HT1080 (cell line): ENCODE measurements around the gene LTC4S. TPM values are rescaled to one million over a fixed set of nuclear protein-coding genes. Genes with fewer than 3 reads are reported as not detected.

Source experiments
- DNase-seq: peaks from one replicate; pipeline ENCODE4 v3.0.0-alpha.2; 2015; ENCODE audit warnings: low read depth
- total RNA-seq: library from RNA; depleted of rRNA; stranded (reverse); fragments of >200 nt; shearing (Covaris generic); gene quantifications from 2 replicates; pipeline ENCODE4 v1.2.3, GENCODE V29; 2014

Gene LTC4S
- total RNA-seq, 1 experiment from 2014 or later, result not detected

DNA sequence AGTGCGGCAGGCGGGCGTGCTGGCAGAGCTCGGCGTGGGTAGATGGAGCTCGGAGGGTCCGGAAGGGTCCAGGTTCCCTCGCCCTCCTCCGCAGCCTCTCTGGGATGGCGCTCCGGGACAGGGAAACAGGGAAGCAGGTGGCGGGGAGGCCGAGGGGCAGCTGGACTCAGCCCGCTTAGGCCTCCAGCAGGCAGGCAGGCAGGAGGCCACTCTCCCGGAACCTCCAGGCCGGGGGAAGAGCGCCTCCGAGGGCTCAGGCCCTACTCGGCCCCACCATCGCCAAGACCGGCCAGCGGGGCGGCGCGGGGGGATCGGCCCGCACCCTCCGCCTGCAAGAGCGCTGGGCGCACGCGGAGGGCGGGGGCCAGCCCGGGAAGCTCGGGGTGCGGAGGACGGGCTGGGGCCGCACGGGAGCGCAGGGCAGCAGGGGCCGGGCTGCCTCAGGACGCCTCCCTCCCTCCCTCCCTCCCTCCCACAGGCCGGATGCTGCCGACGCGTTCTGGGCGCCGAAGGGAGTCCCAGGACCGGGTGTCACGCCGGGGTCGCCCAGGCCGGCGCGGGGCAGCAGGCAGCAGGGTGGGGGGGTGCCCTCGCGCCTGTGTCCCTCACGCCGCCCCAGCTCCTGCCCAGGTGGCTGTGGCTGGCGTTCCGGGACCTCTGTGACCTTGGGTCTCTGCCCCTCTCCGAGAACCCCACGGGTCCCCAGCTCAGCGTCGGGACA is 11.9 kb downstream of the LTC4S start:
- DNase-seq, result no peak

DNA sequence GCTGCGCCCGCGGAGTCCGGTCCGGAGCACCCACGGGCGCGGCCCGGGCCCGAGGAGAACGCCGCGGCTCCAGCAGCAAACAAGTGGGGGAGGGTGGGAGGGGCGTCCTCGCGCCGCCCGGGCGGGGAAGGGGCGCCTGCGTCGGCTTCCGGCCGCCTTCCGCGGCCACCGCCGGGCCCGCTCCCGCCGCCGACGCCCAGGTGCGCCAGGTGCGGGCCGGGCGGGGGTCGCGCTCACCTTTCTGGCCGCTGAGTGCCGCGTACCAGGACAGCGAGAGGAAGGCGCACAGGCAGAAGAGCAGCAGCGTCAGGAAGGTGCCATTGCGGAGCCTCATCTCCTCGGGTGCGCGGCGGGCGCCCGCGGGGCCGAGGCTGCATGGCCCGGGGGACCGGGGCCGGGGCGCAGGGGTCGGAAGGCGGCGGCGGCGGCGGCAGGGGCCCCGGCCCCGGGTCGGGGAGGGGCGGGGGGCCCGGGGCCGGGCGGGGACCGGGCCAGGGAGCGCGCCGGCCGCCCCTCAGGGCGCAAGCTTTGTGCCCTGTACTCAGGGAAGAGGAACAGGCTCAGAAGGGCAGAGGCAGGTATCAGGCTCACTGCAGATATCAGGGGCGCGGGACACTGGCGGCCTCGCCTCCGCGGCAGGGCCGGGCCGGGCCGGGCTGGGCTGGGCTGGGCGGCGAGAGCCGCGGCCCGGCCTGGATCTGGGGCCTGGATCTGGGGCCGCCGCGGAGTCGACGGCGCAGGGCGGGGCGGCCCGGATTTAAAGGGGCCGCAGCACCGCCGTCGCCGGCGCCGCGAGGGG is 12.7 kb downstream of the LTC4S start, which contains the start of gene MGAT4B:
Gene MGAT4B (minus strand): TSS at position 617 of the 799 bp plus-strand sequence. CDS start 283 bp downstream, at position 334.
- DNase-seq, result peak; percentile 71

DNA sequence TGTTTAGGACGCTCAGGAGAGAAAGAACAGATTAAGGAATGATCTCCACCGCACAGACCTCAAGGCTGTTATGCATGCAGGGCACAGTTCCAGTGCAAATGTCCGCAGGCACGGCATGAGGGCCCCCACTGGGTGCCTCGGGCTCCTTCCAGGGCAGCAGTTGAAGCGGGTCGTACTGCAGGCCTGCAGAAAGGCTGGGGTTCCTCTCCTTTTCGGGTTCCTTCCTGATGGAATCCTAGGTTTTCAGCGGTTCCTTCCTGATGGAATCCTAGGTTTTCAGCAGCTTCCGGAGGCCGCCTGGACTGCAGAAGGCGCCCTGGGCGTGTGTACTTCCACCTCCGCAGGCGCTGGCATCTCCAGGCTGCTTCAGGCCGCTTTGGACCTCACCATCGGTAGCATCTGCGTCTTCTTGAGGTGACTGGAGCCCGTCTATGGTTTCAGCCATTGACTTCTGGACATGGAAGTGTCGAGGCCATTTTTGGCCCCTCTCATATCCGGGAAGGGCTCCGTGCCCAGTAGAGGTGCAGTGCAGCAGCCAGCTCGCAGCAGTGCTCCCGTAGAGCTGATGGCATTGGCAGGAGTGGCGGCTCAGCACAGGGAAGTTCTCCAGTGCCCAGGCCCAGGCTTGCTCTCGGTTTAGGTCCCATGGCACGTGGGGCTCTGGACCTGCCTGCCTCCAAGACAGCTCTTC is 18.5 kb downstream of the LTC4S start:
- no peak for DNase-seq

DNA sequence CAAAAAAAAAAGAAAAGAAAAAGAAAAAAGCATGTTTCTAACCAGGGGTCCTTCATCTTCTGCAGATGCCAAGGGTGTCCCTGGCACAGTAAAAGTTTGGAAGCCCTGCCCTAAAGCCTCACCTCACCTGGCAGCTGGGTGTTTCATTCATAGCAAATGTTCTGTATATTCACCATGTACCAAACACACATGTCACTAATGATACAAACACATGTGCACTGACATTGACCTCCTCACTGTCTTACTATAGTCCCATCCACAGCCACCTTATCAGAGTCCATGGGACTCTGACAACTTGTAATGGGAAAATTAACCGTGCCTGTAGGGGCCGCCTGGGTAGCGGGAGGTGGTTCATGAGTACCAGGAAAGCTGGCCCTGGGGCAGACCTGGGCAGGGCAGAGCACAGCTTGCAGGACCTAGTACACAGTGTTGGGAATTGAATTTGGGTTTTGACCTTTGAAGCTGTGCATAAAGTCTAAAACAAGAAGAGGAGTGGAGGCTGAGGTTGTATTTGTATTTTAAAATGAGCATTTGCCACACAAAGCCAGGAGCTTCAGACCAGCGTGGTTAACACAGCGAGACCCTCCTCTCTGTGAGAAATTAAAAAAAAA is 19.3 kb downstream of the LTC4S start:
- DNase-seq, result no peak

DNA sequence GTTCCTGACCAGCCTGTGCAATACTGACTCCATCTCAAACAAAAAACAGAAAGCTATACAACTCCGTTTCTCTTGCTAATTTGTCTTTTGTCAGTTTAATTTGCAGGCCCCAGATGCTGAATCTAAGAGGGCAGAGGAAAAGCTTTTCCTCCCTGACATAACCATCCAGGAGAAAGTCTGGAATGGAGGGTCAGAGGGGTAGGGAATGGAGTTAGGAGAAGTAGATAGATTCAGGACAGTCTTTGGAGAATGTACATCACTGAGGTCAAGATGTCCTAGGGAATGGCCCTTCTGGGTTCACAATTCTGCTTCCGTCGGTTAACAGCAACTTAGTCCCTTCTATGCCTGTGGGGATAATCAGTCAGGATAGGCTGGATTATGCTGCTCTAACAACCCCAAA is 20.3 kb downstream of the LTC4S start:
- DNase-seq, result no peak

DNA sequence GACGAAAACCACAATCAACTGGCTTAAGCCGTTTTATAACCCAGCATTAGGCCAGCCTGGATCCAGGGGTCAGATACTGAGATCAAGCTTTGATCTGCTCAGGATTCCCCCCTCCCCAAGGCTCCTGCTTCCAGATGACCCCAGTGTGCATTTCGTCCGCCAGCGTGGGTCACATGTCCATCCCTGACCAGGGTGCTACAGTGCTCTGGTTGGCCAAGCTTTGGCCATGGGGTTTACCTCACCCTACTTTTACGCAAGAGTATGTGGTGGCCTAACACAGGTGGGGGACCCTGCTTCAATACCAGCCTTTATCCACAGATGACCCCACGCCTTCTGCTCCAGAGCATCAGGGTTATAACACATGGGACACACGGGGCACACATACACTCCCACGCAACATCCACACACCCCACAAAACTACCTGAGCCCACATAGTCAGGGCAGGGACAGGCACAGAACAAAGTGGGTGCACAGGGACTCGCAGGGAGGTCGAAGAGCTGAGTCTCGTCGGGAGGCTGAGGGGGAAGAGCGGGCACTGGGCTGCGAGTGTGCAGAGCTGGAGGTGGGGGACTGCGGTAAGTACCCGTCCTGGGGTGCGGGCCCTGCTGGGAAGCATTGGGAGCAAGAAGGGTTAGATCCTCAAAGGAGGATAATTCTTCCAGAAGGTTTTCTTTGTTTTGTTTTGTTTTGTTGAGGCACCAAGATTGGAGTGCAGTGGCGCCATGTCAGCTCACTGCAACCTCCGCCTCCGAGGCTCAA is 21.9 kb downstream of the LTC4S start:
- DNase-seq, result no peak

DNA sequence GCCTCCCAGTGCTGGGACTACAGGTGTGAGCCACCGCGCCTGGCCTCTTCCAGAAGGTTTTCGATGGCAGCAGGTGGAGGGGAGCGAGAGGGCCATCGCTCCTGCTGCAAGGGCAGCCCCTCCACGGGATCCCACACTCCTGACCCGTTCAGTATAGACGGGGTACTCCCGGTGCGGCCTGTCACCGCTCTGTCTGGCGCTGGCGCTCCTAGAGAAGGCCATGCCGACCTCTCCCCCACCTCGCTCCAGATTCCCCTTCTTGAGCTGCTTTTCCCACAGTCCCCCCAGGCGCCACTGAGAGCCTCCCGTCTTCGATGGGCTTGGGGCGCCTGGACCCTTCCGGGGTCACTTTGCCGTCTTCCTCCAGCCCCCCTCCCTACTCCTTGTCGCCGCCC is 22.6 kb downstream of the LTC4S start:
- no peak for DNase-seq

DNA sequence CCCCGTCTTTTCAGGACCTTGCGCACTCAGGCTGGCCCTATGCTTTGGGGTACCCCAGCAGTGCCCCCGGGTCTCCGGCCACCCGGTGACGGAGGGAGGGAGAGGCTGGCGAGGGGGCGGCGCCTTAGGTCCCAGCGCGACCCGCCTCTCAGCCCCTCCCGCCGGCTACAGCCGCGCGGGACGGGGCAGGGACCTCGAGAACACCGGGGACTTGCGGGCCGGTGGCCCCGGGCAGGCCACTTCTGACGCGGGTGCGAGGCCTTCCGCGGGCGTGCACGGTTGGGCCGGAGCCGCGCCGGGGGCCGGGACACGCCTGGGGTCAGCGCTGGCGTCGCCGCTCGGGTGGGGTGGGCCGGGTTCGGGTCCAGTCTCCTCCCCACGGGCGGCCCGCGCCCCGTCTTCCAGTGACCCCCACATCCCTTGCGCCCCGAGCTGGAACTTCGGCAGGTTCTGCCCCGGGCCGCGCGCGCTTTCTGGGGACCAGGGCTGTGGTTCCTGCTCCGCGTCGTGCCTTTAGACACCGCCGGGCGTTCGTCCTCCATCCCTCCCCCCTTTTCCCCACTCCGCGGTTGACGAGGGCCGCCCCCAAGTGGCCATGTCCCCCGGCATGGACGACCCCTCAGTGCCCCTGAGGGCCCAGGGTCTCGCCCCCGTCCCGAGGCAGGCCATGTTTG is 23.1 kb downstream of the LTC4S start:
- DNase-seq, result no peak

DNA sequence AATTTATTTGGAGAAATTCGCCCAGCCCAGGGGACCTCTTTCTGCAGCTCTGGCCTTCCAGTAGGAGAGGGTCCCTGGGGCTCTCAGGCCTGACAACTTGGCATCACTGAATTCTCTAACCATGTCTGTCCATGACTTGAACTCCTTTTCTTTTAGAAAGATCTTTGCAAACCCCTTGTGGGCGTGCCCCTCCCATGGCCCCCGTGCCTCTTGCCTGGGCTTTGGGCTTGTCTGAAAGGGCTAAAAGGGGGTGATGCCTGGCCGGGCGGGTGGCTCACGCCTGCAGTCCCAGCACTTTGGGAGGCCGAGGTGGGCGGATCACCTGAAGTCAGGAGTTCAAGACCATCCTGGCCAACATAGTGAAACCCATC is 23.7 kb downstream of the LTC4S start:
- DNase-seq, result no peak

DNA sequence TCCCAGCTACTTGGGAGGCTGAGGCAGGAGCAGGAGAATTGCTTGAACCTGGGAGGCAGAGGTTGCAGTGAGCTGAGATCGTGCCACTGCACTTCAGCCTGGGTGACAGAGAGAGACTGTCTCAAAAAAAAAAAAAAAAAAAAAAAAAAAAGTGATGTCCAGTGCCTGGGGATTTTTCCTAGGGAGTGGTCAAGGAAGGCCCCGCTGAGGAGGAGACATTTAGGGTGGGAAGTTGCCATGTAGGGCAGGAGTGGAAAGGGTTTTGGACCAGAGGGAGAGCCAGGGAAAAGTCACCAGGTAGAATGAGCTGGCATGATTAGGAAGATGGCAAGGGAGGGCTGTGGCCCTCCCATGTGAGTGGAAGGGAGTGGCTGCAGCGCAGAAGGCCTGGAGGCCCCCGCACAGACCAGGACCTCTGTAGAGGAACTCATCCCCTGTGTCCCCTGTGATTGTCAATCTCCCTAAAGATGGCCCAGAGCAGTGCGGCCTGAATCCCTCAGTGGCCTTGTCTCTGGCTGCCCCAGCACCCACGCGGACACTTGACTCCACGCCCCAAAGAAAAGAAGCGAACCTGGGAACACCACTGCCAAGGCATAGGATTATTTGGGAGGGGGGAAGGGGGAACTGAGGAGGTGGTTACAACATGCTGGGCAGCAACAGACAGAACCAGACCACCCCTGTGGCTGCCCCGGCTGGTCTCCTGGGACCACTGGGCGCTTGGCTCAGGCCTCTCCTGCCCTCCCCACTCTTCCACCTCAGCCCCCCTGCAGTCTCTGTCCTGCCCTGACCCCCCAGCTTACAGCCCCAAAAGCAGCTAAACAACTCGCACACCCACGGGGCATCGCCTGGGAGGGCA is 24.3 kb downstream of the LTC4S start:
- no peak for DNase-seq

DNA sequence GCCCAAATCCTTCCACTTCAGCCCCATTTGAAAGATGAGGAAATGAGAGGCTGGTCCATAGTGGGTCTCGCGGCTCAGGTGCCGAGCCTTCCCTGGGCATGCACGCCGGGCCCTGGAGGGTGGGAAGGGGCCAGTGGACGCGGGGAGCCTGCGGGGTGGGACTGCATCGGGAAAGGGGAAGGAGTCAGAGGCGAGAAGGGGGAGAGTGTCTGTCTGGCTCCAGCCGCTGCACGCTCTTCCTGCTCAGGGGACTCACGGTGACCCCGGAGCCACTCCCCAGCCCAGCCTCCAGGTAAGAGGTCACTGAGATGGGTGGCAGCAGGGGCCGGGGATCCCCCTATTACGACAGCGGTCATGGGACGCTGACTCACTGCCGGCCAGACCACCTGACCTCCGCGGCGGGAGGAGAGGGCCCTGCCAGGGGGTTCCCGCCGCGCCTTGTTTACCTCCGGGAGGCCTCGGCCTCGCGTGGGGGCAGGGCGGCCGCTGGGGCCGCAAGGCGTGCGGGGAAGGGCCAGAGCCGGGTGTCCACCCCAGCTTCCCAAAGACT is 25.0 kb downstream of the LTC4S start:
- DNase-seq, result peak; percentile 96

DNA sequence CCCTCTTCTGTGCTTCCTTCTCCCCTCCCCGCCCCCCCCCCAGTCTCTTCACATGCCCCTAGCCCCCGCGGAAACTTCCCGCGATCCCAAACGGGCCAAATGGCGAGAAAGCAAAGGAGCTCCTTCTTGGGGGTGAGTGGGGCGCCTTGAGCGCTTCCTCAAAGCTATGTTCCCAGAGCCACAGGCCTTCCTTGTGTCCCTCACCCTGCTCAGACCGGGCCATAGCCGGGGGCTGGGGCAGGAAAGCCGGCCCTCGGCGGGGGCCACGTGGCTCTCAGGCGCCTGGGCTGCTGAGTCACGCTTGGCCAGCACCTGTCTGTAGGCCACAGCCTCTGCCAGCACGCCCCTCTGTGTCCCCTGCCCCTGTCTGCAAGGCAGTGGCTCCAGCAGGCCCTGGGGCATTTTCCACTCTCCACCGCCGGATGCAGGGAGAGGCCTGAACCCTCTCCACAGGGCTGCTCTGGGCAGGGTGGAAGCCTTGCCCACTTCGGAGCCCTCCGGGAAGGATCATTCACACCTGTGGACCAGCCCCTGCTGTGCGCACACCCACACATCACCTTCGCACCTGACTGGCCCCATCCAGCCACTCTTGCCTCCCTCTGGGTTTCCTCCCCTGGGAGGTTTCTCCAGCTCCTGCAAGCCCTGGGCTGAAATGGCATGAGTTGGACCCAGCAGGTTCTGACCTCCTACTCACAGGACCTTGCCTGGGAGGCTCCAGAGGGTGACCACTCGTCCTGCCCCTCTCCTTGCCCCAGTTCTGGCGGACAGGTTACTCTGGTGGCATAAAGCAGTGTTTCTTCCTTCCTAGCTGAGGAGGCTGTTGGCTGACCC is 25.7 kb downstream of the LTC4S start:
- peak; percentile 82 for DNase-seq

DNA sequence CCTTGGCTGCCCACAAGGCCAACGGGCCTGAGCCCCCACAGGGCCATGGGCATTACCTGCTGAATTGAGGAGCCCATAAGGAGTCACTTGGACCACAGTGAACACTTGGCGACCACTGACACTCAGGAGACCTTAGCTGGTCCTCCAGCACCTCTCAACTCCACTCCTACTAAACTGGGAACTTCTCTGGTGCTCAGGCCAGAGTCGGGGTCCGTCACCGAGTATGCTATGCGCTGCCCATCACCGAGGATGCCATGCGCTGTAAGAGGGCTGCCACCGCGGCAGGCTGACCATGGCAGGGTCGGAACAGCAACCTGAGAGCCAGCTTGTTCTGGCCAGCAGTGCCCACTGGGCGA is 26.3 kb downstream of the LTC4S start:
- no peak for DNase-seq

DNA sequence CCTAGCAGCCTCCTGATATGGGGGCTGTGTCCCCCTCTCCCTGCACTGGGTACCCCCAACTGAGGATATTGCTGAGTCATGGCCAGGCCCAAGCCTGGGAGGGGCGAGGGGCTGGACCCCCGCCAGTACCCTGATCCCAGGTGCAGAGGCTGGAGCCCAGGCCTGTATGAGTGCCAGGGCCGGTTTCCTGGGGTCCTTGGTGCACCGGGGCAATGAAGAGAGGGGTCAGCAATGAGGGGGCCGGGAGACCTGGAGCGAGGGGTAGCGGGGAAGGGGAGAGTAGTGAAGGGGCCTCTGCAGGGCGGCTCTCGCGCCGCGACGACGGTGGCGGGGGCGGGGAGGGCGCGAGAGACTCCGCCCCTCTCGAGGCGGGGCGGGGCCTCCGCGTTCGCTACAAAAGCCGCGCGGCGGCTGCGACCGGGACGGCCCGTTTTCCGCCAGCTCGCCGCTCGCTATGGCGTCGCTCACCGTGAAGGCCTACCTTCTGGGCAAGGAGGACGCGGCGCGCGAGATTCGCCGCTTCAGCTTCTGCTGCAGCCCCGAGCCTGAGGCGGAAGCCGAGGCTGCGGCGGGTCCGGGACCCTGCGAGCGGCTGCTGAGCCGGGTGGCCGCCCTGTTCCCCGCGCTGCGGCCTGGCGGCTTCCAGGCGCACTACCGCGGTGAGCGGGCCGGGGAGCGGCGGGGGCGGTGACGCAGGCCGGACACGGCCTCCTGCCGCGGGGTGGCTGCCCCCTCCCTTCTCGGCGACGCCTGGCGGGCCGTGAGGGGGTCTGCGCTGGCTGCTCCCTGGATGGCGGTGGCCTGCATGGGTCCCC is 26.9 kb downstream of the LTC4S start, which contains the start of gene SQSTM1:
Gene SQSTM1 (plus strand): TSS at position 423 of the 815 bp plus-strand sequence. CDS start 32 bp downstream, at position 455.
- DNase-seq, result peak; percentile 60

DNA sequence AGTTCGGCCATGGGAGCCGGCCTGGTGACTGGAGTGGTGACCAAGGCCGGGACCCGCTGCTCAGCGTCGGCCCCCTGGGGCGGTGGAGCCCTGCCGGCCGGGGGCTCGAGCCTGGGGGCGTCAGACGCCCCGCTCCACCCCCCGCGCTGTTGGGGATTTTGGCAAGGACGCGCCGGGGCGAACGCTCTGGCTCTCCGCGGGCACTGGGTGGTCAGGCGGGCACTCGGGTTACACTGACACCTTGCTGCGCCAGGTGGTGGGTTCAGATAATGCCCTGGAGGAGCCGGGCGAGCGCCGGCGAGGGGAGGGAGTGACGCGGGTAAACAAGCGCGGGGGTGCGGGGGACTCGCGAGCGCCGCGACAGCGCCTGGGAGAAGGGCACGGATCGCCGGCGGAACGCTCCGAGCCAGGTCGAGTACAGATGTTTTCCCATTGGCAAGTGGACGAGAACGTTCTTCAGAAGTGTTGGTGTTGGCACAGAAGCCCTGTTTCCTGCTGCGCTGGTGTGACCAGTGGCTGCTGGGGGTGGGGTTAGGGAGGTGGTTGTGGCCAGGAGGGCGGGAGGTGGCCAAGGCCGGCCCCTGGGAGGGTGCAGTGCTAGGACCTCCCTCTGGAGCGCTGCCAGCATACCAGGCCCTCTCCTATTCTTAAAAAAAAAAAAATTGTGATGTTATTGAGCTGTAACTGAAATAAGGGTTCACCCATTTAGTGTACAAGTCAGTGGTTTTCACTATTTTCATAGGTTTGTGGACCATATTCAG is 27.7 kb downstream of the LTC4S start:
- DNase-seq, result peak; percentile 86

DNA sequence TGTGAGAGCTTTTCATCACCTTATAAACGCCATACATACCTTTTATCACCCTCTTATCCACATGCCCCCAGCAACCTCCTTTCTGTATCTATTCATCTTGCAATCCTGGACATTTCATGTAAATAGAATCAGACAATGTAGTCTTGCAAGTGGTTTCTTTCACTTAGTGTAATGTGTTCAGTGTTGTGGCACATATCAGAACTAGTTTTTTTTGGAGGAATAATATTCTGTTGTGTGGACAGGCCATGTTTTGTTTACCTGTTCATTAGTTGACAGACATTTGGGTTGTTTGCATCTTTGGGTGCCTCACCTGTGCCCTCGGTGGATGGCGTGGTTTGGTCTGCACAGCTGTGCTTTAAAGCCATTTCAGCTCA is 28.3 kb downstream of the LTC4S start:
- no peak for DNase-seq
